Activated CD4-positive, CD25-positive, alpha-beta regulatory T cell (primary cell): ENCODE results near the gene GINS3.
"Not testable (repeated sequence)": the region's sequence is repeated elsewhere in the genome, so short reads cannot be mapped to it uniquely, and the experiment has no call there.

Experiments
- DNase-seq, 4 experiments: peaks; one replicate each; lab custom pipeline; 2025; lab: John Stamatoyannopoulos, UW

GINS3 gene

GRCh38 chr16:58389724-58390123 lies 2.5 kb upstream of the GINS3 start:
- no peak for DNase-seq

GRCh38 chr16:58393138-58393504 lies 850 bp downstream of the GINS3 start:
- DNase-seq = no peak

GRCh38 chr16:58396897-58397296 lies 4.6 kb downstream of the GINS3 start:
- DNase-seq = not testable (repeated sequence)

GRCh38 chr16:58399718-58400633 lies 7.7 kb downstream of the GINS3 start:
- no peak for DNase-seq

- not testable (repeated sequence) for DNase-seq
Observed at GRCh38 chr16:58401305-58401704, 9.0 kb downstream of the GINS3 start.

GRCh38 chr16:58402796-58403195 lies 10.5 kb downstream of the GINS3 start:
- DNase-seq = no peak

GRCh38 chr16:58409316-58409973 lies 17.2 kb downstream of the GINS3 start:
- no peak for DNase-seq

- DNase-seq = no peak
Observed at GRCh38 chr16:58411336-58411735, 19.1 kb downstream of the GINS3 start.

GRCh38 chr16:58411736-58412614 lies 19.7 kb downstream of the GINS3 start:
- no peak for DNase-seq

GRCh38 chr16:58412615-58412970 lies 20.3 kb downstream of the GINS3 start:
- not testable (repeated sequence) for DNase-seq

GRCh38 chr16:58413359-58413758 lies 21.1 kb downstream of the GINS3 start:
- DNase-seq = no peak

- no peak for DNase-seq
Observed at GRCh38 chr16:58415003-58415402, 22.7 kb downstream of the GINS3 start.

GRCh38 chr16:58415961-58416360 lies 23.7 kb downstream of the GINS3 start:
- DNase-seq = not testable (repeated sequence)

GRCh38 chr16:58417035-58417434 lies 24.8 kb downstream of the GINS3 start:
- DNase-seq = no peak

- DNase-seq = no peak
Observed at GRCh38 chr16:58417600-58417999, 25.3 kb downstream of the GINS3 start.

GRCh38 chr16:58418026-58418425 lies 25.8 kb downstream of the GINS3 start:
- DNase-seq = no peak

GRCh38 chr16:58418601-58419000 lies 26.3 kb downstream of the GINS3 start:
- no peak for DNase-seq

GRCh38 chr16:58419241-58419990 lies 27.1 kb downstream of the GINS3 start:
- DNase-seq = no peak

GRCh38 chr16:58421059-58421458 lies 28.8 kb downstream of the GINS3 start:
- no peak for DNase-seq

GRCh38 chr16:58421529-58421928 lies 29.3 kb downstream of the GINS3 start:
- no peak for DNase-seq

GRCh38 chr16:58422809-58423208 lies 30.5 kb downstream of the GINS3 start:
- no peak for DNase-seq

GRCh38 chr16:58425245-58425644 lies 33.0 kb downstream of the GINS3 start:
- no peak for DNase-seq
